Cardiac fibroblast (primary cell): ENCODE data around the gene TUSC2.
"Not testable (repeated sequence)": the region's sequence is repeated elsewhere in the genome, so short reads cannot be mapped to it uniquely, and the experiment has no call there.

Source experiments
- DNase-seq, 2 donors: peaks; one replicate each; pipeline versions ENCODE4 v3.0.0 to v3.0.0-alpha.2; 2010; ENCODE audit warnings: low read depth in 2 of 2
- H3K4me3 ChIP-seq, 2 donors: replicated peaks in 1 of 2; 1 replicate in 1 of 2; 2 replicates in 1 of 2; pipeline ENCODE4 v1.5.1; 2011; ENCODE audit warnings: low read depth in 2 of 2, low read length in 2 of 2, mild to moderate bottlenecking in 2 of 2, moderate library complexity in 1 of 2
- CTCF ChIP-seq: IDR thresholded peaks from one replicate; pipeline ENCODE4 v1.5.1; 2011; ENCODE audit warnings: low read depth, mild to moderate bottlenecking, low read length, inconsistent platforms

TUSC2 gene

GRCh38 chr3:50288387-50289007 is 39.5 kb downstream of the TUSC2 start:
- H3K4me3 ChIP-seq: no peak overlapping the region
- TF ChIP-seq CTCF: no peak
- DNase-seq: no peak

GRCh38 chr3:50287262-50287661 is 40.8 kb downstream of the TUSC2 start:
- TF ChIP-seq CTCF: no peak
- H3K4me3 ChIP-seq: no peak overlapping the region
- DNase-seq: no peak

GRCh38 chr3:50286322-50287227 is 41.4 kb downstream of the TUSC2 start:
- no peak for TF ChIP-seq CTCF
- DNase-seq: no peak
- H3K4me3 ChIP-seq: no peak overlapping the region

GRCh38 chr3:50284121-50284520 is 43.9 kb downstream of the TUSC2 start:
- DNase-seq, H3K4me3 ChIP-seq: not testable (repeated sequence)

- DNase-seq: no peak
- TF ChIP-seq CTCF: no peak
- no peak overlapping the region for H3K4me3 ChIP-seq
Observed at GRCh38 chr3:50279255-50280016, 48.6 kb downstream of the TUSC2 start.

- TF ChIP-seq CTCF: no peak
- no peak for DNase-seq
- no peak within 1 kb of the TSS for H3K4me3 ChIP-seq
Observed at GRCh38 chr3:50278880-50279224, 49.2 kb downstream of the TUSC2 start, which contains the start of gene LSMEM2. TSS of gene LSMEM2 (plus strand) at chr3:50279087. CDS start at chr3:50279114, 27 bp downstream.
